Neutrophil (primary cell): ENCODE measurements around the gene UGT2A2.
"Not testable (repeated sequence)": the region's sequence is repeated elsewhere in the genome, so short reads cannot be mapped to it uniquely, and the experiment has no call there.

Source experiments
- H3K27ac ChIP-seq: fragments of 200-600 bp; sonication (generic); 2 replicates; pipeline ENCODE4 v1.5.1; 2016; ENCODE audit warnings: mild to moderate bottlenecking, moderate library complexity
- H3K27me3 ChIP-seq: fragments of 200-600 bp; sonication (generic); 2 replicates; pipeline ENCODE4 v1.6.0; 2016; ENCODE audit warnings: mild to moderate bottlenecking
- H3K36me3 ChIP-seq: fragments of 200-600 bp; sonication (generic); 2 replicates; pipeline ENCODE4 v1.5.1; 2017
- H3K4me1 ChIP-seq, 2 experiments: fragments of 200-600 bp in 1 of 2; sonication (generic) in 1 of 2; 1 replicate in 1 of 2; 2 replicates in 1 of 2; pipeline versions ENCODE4 v1.5.1 to v1.6.1; 2013 to 2016; ENCODE audit warnings: low read depth in 1 of 2, low read length in 1 of 2, mild to moderate bottlenecking in 1 of 2, moderate library complexity in 1 of 2; ENCODE audit not compliant: control insufficient read depth in 1 of 2, insufficient read depth in 1 of 2
- H3K4me3 ChIP-seq, 2 experiments: fragments of 200-600 bp in 1 of 2; sonication (generic) in 1 of 2; 1 replicate in 1 of 2; 2 replicates in 1 of 2; pipeline ENCODE4 v1.5.1; 2013 to 2016; ENCODE audit warnings: low read depth in 1 of 2, low read length in 1 of 2, mild to moderate bottlenecking in 1 of 2, moderate library complexity in 1 of 2
- H3K9me3 ChIP-seq: fragments of 200-600 bp; sonication (generic); 2 replicates; pipeline ENCODE4 v1.5.1; 2016
- TF ChIP-seq, protein P1 (sequence below): fragments of 200-600 bp; sonication (generic); IDR thresholded peaks from 2 replicates; pipeline ENCODE4 v1.5.1; 2016; ENCODE audit warnings: antibody characterized with exemption

UGT2A2 gene

DNA sequence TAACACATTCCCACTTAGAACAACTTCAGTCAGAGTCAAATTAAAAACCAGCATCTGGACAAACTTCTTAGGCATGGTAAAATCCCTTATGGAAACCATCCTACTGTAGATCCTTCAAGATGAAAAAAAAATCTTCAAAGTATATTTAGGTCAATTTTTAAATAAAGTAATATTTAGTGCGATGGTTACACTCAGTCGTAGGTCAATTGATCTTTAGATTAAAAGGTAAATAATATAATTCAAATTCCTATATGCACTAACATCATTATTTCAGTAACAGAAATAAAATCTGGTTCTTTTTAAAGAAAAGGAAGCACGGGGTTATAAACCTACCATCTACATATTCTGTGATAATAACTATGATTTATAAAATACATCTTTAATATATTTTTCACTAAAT lies at the start of gene UGT2A2:
Gene UGT2A2 (minus strand): TSS at position 101 of the 400 bp plus-strand sequence. CDS start 2 bp downstream, at position 99.
- H3K27ac ChIP-seq, result no peak within 1 kb of the TSS
- H3K36me3 ChIP-seq, result no peaks in the 10 kb centered on the region
- TF ChIP-seq, protein P1, sequence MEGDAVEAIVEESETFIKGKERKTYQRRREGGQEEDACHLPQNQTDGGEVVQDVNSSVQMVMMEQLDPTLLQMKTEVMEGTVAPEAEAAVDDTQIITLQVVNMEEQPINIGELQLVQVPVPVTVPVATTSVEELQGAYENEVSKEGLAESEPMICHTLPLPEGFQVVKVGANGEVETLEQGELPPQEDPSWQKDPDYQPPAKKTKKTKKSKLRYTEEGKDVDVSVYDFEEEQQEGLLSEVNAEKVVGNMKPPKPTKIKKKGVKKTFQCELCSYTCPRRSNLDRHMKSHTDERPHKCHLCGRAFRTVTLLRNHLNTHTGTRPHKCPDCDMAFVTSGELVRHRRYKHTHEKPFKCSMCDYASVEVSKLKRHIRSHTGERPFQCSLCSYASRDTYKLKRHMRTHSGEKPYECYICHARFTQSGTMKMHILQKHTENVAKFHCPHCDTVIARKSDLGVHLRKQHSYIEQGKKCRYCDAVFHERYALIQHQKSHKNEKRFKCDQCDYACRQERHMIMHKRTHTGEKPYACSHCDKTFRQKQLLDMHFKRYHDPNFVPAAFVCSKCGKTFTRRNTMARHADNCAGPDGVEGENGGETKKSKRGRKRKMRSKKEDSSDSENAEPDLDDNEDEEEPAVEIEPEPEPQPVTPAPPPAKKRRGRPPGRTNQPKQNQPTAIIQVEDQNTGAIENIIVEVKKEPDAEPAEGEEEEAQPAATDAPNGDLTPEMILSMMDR, result no peak
- H3K4me3 ChIP-seq, result no peak within 1 kb of the TSS
- H3K4me1 ChIP-seq, result no peaks in the 10 kb centered on the region
- H3K27me3 ChIP-seq, result no peaks in the 10 kb centered on the region
- H3K9me3 ChIP-seq, result no peaks in the 10 kb centered on the region

DNA sequence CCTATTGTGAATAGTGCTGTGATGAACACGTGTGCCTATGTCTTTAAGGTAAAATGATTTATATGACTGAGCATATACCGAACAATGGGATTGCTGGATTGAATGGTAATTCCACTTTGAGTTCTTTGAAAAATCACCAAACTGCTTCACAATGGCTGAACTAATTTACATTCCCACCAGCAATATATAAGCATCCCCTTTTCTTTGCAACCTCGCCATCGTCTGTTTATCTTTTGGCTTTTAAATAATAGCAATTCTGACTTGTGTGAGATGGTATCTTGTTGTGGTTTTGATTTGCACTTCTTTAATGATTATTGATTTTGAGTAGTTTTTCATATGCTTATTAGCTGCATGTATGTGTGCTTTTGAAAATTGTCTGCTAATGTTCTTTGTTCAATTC lies 45.4 kb upstream of the UGT2A2 start:
- H3K4me1 ChIP-seq, result peaks cover 2 to 3% of the 10 kb centered on the region in 2 experiments
- no peaks in the 10 kb centered on the region for H3K9me3 ChIP-seq
- H3K27me3 ChIP-seq, result no peaks in the 10 kb centered on the region
- no peak overlapping the region for H3K27ac ChIP-seq
- H3K36me3 ChIP-seq, result no peaks in the 10 kb centered on the region
- no peak overlapping the region for H3K4me3 ChIP-seq
- TF ChIP-seq, protein P1, result no peak

DNA sequence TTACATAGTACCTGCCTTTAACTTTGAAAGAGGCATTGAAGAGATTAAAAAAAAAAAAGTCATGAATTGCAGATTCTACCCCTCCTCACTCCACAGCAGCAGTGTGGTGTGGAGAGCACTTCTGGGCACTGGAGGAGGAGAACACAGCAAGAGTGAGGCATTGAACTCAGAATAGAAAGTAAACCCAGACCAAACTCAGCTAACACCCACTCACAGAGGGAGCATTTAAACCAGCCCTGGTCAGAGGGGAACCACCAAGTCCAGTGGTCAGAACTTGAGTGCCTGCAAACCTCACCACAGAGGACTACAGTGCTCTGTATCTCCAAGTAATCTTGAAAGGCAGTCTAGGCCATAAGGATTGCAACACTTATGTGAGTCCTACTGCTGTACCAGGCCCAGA lies 29.2 kb upstream of the UGT2A2 start:
- no peak overlapping the region for H3K27ac ChIP-seq
- TF ChIP-seq, protein P1, result no peak
- H3K4me1 ChIP-seq, result no peaks in the 10 kb centered on the region
- H3K36me3 ChIP-seq, result no peaks in the 10 kb centered on the region
- H3K9me3 ChIP-seq, result no peaks in the 10 kb centered on the region
- H3K27me3 ChIP-seq, result no peaks in the 10 kb centered on the region
- H3K4me3 ChIP-seq, result no peak overlapping the region

DNA sequence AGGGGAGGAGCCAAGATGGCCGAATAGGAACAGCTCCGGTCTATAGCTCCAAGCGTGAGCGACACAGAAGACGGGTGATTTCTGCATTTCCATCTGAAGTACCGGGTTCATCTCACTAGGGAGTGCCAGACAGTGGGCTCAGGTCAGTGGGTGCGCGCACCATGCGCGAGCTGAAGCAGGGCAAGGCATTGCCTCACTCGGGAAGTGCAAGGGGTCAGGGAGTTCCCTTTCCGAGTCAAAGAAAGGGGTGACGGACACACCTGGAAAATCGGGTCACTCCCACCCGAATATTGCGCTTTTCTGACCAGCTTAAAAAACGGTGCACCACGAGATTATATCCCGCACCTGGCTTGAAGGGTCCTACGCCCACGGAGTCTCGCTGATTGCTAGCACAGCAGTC lies 24.6 kb upstream of the UGT2A2 start:
- H3K4me1 ChIP-seq, H3K36me3 ChIP-seq, H3K9me3 ChIP-seq, H3K27ac ChIP-seq, H3K4me3 ChIP-seq, H3K27me3 ChIP-seq: not testable (repeated sequence)

DNA sequence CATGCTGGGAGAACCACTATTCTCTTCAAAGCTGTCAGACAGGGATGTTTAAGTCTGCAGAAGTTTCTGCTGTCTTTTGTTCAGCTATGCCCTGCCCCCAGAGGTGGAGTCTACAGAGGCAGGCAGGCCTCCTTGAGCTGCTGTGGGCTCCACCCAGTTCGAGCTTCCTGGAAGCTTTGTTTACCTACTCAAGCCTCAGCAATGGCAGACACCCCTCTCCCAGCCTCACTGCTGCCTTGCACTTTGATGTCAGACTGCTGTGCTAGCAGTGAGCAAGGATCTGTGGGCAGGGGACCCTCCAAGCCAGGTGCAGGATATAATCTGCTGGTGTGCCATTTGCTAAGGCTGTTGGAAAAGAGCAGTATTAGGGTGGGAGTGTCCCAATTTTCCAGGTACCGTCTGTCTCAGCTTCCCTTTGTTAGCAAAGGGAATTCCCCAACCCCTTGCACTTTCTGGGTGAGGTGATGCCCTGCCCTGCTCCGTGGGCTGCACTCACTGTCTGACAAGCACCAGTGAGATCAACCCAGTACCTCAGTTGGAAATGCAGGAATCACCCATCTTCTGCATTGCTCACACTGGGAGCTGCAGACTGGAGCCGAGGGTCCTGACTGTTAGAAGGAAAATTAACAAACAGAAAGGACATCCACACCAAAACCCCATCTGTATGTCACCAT lies 21.8 kb upstream of the UGT2A2 start:
- H3K9me3 ChIP-seq, H3K4me3 ChIP-seq, H3K27me3 ChIP-seq, H3K36me3 ChIP-seq, H3K4me1 ChIP-seq, H3K27ac ChIP-seq: not testable (repeated sequence)

DNA sequence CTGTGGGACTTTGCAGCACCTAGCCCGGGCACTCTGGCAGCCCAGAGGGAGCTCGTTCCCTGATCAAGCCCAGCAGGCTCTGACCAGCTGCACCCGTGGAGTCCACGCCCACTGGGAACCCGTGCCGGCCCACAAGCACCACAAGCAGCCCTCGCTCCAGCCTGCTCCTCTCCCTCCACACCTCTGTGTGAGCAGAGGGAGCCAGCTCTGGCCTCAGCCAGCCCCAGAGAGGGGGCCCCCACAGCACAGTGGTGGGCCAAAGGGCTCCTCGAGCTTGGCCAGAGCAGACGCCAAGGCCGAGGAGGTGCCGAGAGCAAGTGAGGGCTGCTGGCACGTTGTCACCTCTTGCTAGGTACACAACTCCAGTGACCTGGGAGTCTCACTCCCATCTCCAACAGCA lies 18.7 kb upstream of the UGT2A2 start:
- no peak overlapping the region for H3K4me3 ChIP-seq
- TF ChIP-seq, protein P1, result no peak
- no peak overlapping the region for H3K27ac ChIP-seq
- H3K27me3 ChIP-seq, result no peaks in the 10 kb centered on the region
- H3K4me1 ChIP-seq, result no peaks in the 10 kb centered on the region
- no peaks in the 10 kb centered on the region for H3K9me3 ChIP-seq
- no peaks in the 10 kb centered on the region for H3K36me3 ChIP-seq
